Ramos (cell line): ENCODE data around the gene LHPP.

Experiments
- in situ Hi-C: fragments of 300-500 bp; cut with MboI; formaldehyde crosslinking; loops from one replicate; pipeline ENCODE4 v1.14.3; 2022; ENCODE audit warnings: low sequenced_read_pairs; ENCODE audit not compliant: unreplicated experiment

The LHPP gene

GRCh38 chr10:124627866-124628675 is 166.4 kb downstream of the LHPP start:
- in situ Hi-C loops: no loop called here

GRCh38 chr10:124628676-124629021 is 167.0 kb downstream of the LHPP start:
- in situ Hi-C loops: no loop called here

DNA sequence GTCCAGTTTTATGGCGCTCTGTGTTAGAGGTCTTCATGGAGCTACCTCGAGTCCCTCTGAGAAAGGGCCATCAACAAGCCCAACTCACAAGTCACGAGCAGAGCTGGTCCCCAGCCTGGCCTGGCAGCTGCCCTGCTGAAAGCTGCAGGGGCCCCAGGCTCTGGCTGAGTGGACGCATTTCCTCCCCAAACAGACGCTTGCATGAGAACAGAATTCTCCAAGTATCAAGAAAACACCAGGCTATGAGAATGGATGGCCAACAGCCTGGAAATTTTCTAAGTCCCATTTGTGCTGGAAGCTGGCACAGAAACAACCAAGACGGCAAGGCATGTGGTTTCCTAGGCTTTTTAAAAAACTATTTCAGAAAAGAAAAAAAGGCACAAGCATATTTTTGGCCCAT is 167.8 kb downstream of the LHPP start:
- in situ Hi-C loops: no loop called here

DNA sequence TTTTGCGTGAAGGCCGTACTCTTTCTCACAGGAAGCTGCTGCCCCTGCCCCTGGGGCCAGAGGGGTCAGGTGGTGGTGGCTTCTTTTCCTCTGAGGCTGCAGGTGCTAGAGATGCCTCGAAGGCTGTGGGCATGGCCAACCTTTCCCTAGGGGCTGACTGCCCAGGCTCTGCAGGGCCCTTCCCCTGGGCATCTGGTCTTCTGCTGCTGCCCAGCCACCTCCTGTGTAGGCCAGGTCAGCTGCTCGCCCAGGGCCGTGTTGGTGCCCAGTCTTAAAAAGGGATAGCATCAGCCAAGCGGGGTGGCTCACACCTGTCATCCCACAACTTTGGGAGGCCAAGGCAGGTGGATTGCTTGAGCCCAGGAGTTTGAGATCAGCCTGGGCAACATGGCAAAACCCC is 168.2 kb downstream of the LHPP start:
- in situ Hi-C loops: no loop called here

DNA sequence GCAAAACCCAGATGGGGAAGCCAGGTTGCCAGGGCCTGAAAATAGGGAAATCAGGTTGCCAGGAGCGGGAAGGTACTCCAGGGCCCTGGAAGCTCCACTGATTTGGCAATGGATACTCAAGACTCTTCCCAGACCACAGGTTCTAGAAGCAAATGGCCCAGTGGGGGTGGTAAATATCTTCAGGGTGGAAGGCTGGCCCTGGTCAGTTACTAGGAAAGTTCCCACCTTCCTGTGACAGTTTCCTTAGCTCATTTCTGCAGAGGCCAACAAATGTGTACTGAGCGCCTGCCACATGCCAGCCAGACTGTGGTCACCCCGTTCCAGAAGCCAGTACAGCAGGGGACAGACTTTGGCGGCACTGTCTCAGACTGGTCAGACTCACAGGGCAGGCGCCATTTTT is 168.9 kb downstream of the LHPP start:
- in situ Hi-C loops: no loop called here

GRCh38 chr10:124632064-124632531 is 170.5 kb downstream of the LHPP start:
- in situ Hi-C loops: no loop called here

GRCh38 chr10:124632566-124632965 is 170.9 kb downstream of the LHPP start:
- in situ Hi-C loops: no loop called here

DNA sequence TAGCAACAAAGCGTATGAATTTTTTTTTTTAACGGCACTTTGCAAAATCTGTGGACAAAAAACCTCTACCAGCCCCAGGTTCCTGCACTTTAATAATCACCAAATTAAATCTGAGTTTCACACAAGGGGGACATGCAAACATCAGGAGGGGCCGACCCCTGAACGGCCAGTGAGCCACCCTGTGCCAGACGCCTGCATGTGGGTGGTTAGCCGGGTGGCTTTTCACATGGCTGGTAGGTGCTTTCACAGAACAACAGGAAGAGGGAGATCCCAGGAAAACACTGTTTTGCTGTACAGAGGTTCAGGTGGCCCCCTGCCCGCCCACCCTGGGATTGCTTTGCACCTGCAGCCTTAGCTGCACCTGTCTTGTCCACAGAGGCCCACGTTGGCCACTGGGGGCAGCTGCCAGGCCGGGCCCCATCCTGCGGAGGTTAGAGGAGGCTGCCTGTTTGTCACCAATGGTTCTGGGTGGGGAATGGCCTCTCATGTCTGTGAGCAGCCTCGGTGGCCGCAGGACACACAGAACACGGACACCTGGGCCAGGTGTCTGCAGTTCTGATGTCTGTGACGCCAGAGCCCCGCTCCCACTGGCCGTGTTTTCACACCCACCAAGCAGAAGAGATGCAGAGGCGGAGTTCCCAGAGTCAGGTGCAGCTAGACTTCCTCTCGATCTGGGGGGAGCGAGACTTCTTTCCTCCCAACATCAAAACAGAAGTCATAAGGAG is 174.8 kb downstream of the LHPP start:
- in situ Hi-C loops: no loop called here

DNA sequence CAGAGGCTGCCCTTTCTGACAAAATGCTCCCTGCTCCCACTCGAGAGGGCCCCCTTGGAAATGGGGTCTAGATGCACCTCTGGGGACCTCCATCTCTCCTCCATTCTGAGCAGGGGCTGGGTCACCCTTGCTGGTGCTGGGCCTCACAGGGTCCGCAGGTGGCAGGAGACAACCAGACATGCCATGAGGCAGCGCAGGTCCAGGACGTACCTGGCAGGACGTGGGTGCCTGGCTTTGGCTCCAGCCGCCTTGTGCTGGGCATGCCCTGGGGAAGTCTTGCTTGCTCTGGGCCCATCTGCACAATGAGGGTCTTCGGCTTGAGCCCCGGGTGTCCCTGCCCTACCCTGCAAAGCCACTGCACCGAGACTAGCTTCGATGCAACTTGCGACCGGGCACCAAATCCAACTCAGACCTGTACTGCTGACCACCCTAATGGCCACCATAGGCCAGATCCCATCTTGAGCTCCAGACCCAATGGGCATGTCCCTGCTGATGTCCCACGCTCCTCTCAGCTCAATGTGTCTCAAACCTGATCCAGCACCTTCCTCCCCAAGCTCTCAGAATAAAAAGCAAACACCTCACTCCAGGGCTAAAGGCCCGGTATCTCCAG is 175.6 kb downstream of the LHPP start:
- in situ Hi-C loops: no loop called here

GRCh38 chr10:124637746-124638145 is 176.1 kb downstream of the LHPP start:
- in situ Hi-C loops: no loop called here

DNA sequence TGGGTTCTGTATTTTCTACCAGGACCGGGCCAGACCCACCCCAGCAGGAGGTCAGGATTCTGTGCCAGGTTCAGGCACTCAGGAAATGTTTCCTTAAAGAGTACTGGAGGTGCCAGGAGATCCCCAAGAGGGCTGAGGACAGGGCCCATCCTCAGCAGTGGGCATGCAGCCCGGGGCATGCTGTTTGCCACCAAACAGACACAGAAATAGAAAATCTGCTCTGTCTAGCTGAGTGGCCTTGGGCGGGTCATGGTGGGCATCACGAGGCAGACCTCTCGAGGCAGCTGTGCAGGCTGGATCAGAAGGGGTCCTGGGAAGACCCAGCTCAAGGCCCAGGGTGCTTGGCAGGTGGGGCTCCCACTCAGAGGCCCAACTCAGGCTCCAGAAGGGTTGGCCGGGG is 177.6 kb downstream of the LHPP start:
- in situ Hi-C loops: no loop called here

- in situ Hi-C loops: no loop called here
Observed at GRCh38 chr10:124639646-124640045, 178.0 kb downstream of the LHPP start.

- in situ Hi-C loops: no loop called here
Observed at GRCh38 chr10:124640056-124640455, 178.4 kb downstream of the LHPP start.

DNA sequence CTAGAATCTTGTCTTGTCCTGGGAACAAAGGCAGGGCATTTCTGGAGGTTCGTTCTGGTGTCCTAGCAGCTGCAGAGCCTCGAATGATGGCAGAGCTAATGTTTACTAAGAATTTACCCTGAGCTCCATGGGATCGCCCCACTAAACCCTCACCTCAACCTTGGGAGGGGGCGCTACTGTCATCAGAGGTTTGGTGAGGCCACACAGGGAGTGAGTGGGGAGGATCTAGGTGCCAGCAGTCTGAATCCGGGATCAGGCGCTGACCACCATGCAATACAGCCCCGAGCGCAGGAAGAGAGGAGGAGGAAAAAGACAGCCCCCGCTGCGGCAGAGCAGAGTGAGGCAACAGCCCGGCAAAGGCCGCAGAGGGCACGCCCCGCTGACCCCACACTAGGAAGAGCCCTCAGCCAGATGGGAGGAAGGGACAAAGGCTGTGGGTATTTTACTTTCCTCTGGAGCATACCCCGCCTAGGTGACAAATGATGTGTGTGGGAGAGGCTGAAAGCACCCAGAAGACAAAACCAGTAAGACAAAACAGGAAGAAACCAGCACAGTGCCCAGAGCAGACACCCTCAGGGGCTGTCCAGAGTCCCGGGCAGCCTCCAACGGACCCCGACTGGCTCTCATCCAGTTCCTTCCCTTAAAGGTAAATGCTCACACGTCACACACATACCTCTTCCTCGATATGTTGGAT is 179.1 kb downstream of the LHPP start:
- in situ Hi-C loops: no loop called here

DNA sequence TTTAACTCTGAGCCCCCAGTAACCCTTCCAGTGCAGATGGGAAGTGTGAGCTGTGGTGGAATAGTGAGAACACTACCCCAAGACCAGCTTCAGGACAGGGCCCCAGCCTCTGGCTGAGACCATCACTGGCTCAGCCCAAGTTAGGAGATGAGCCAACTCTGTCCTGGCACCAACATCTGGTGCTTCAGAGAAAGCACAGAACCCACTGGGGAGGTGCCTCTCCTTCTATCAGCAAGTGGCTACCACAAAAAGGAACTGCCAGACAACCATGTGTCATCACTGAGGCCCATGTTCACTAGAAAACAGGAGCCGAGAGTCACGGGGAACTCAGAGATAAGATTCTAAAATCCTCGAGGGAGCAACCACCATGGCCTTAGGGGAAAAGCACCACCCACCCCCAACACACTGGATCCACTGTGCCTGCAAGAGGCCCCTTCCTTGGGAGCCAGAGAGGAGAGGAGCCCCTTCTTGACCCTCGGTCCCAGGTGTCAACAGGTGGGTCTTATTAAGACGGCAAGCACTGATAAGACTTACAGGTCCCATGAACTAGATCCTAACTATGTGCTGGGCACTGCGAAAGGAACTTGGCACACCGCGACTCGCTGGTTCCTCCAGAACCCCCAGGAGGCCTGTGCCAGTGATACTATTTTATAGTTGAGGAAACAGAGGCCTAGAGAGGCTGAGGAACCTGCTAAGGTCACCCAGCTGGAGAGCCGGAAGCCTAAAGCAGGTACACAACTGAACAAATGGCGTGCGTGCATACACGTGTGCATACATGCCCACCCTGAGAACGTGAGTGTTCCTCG is 179.9 kb downstream of the LHPP start:
- in situ Hi-C loops: no loop called here

GRCh38 chr10:124642088-124642710 is 180.6 kb downstream of the LHPP start:
- in situ Hi-C loops: no loop called here

DNA sequence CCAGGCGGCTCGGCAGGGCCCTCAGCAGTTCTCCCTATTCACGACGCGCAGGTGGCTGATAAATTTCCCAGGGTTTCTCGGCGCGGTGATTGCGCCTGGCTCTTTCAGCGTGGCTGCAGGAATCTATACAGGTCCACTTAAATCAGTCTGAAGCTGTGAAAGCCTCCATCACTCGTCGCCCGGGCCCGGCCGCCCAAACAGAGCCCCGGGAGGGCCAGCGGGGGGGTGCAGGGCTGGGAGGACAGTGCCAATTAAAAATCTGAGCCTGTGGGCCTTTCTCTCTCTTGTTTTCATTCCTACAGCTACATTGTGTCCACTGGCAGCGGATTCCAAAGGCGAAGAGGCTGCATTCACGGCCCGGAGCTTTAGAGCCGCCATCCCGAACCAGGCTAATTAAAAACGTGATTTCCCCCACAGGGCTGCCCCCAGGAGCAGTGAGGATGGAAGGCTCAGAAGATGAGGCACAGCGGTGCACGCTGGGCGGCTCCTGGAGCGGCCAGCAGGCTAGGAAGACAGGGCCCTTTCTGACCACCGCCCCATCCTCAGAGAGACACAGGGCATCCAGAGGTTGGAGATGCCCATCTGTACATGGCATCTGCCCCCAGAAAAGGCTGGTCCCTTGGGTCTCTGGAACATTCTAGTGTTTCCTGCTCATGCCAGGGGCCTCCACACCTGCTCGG is 181.8 kb downstream of the LHPP start:
- in situ Hi-C loops: no loop called here

DNA sequence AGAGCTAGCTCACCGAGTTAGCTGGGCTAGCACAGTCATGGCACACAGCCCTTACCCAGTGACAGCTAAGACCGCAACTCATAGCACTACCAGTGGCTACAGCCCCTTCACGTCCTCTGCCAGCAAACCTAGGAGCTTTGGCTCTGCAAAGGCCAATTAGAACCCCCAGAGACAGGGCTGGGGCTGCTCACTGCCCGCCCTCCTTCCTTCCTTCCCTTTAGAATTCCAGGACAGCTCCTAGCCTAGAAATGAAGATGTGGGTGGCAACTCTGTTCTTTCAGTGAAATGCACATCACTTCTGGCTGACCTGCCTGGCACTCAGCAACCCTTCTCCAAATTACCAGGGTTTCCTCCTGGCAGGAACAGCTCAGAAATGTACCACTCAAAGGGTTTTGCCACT is 182.6 kb downstream of the LHPP start:
- in situ Hi-C loops: no loop called here
